ENCODE results near the gene CACNG1.

DNA sequence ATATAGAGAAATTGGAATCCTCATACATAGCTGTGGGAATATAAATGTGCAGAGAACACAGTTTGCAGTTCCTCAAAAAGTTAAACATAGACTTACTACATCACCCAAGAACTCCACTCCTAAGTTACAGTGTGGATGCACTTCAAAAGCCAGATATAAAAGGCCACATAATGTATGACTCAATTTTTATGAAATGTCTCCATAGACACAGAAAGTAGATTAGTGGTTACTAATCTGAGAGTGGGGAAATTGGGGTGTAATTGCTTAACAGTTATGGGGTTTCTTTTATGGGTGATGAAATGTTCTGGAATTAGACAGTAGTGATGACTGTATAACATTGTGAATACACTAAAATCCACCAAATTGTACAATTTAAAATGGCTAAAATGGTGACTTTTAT is 60.9 kb downstream of the CACNG1 start:
- TF ChIP-seq, protein P1, sequence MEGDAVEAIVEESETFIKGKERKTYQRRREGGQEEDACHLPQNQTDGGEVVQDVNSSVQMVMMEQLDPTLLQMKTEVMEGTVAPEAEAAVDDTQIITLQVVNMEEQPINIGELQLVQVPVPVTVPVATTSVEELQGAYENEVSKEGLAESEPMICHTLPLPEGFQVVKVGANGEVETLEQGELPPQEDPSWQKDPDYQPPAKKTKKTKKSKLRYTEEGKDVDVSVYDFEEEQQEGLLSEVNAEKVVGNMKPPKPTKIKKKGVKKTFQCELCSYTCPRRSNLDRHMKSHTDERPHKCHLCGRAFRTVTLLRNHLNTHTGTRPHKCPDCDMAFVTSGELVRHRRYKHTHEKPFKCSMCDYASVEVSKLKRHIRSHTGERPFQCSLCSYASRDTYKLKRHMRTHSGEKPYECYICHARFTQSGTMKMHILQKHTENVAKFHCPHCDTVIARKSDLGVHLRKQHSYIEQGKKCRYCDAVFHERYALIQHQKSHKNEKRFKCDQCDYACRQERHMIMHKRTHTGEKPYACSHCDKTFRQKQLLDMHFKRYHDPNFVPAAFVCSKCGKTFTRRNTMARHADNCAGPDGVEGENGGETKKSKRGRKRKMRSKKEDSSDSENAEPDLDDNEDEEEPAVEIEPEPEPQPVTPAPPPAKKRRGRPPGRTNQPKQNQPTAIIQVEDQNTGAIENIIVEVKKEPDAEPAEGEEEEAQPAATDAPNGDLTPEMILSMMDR (optimal IDR thresholded peaks at IDR 0.05 in 1 of 3, IDR thresholded peaks at IDR 0.05 in 1 of 3, conservative IDR thresholded peaks at IDR 0.05 in 1 of 3; ENCODE audit: extremely low read depth in 1 of 3, insufficient read depth in 2 of 3, low read length in 3 of 3) = no peak
- no peak for TF ChIP-seq EZH2 (IDR thresholded peaks at IDR 0.05; ENCODE audit: low read length)

Measured in keratinocyte (primary cell).